IPS DF 6.9 (cell line): ENCODE results near the gene ATF6.
"Not testable (repeated sequence)": the region's sequence is repeated elsewhere in the genome, so short reads cannot be mapped to it uniquely, and the experiment has no call there.

ENCODE experiments used
- DNase-seq: peaks from one replicate; pipeline ENCODE4 v3.0.0-alpha.2; 2013; ENCODE audit warnings: low read depth, low spot score
- H3K27ac ChIP-seq: one replicate; pipeline ENCODE4 v1.5.1; 2013; ENCODE audit warnings: low read length, control low read depth
- H3K27me3 ChIP-seq: 2 replicates; pipeline ENCODE4 v1.6.1; 2013; ENCODE audit warnings: mild to moderate bottlenecking, low read length; ENCODE audit not compliant: control insufficient read depth, insufficient read depth
- H3K36me3 ChIP-seq: 2 replicates; pipeline ENCODE4 v1.6.1; 2013; ENCODE audit warnings: low read length; ENCODE audit not compliant: control insufficient read depth, insufficient read depth
- H3K4me1 ChIP-seq: 2 replicates; pipeline ENCODE4 v1.6.1; 2013; ENCODE audit warnings: low read length; ENCODE audit not compliant: control insufficient read depth, insufficient read depth
- H3K4me3 ChIP-seq: 2 replicates; pipeline ENCODE4 v1.5.1; 2013; ENCODE audit warnings: mild to moderate bottlenecking, low read length
- H3K9me3 ChIP-seq: 2 replicates; pipeline ENCODE4 v1.6.1; 2013; ENCODE audit warnings: low read length, inconsistent platforms; ENCODE audit not compliant: control insufficient read depth, insufficient read depth
- WGBS: extraction: QIAGEN DNeasy Blood & Tissue Kit; methylation state at CpG from one replicate; pipeline ENCODE4 v1.1.7; 2013; ENCODE audit warnings: mixed read lengths, missing lambda C conversion rate; ENCODE audit not compliant: insufficient read length, insufficient coverage; 5-methylcytosine and 5-hydroxymethylcytosine counted together

The ATF6 gene

GRCh38 chr1:161827786-161828185 is 61.7 kb downstream of the ATF6 start:
- no peak overlapping the region for H3K27ac ChIP-seq
- no peaks in the 10 kb centered on the region for H3K9me3 ChIP-seq
- no peaks in the 10 kb centered on the region for H3K36me3 ChIP-seq
- WGBS = no CpG with 5 or more reads among the region's 2 CpGs
- H3K4me3 ChIP-seq = no peak overlapping the region
- H3K4me1 ChIP-seq = no peaks in the 10 kb centered on the region
- no peak for DNase-seq
- no peaks in the 10 kb centered on the region for H3K27me3 ChIP-seq

GRCh38 chr1:161832299-161832907 is 66.3 kb downstream of the ATF6 start:
- H3K27me3 ChIP-seq, H3K4me1 ChIP-seq, H3K27ac ChIP-seq, DNase-seq, H3K9me3 ChIP-seq, H3K36me3 ChIP-seq, H3K4me3 ChIP-seq: not testable (repeated sequence)
- no CpG with 5 or more reads among the region's 10 CpGs for whole genome bisulfite sequencing

GRCh38 chr1:161834967-161835550 is 68.9 kb downstream of the ATF6 start:
- H3K27ac ChIP-seq = no peak overlapping the region
- H3K4me3 ChIP-seq = no peak overlapping the region

GRCh38 chr1:161836018-161836417 is 69.9 kb downstream of the ATF6 start:
- H3K4me1 ChIP-seq = no peaks in the 10 kb centered on the region
- DNase-seq = no peak
- no peak overlapping the region for H3K4me3 ChIP-seq
- H3K27ac ChIP-seq = no peak overlapping the region
- no CpG with 5 or more reads among the region's 5 CpGs for WGBS
- H3K9me3 ChIP-seq = no peaks in the 10 kb centered on the region
- H3K36me3 ChIP-seq = no peaks in the 10 kb centered on the region
- no peaks in the 10 kb centered on the region for H3K27me3 ChIP-seq

More at GRCh38 chr1:161834967-161835550, 68.9 kb downstream of the ATF6 start:
- Histone ChIP-seq H3K27me3 (no peaks in the 10 kb centered on the region), H3K36me3 (no peaks in the 10 kb centered on the region), H3K9me3 (no peaks in the 10 kb centered on the region), H3K4me1 (no peaks in the 10 kb centered on the region)
- DNase-seq = no peak
- no CpG with 5 or more reads among the region's 2 CpGs for WGBS

- no peak for DNase-seq
- WGBS = no CpG with 5 or more reads among the region's 3 CpGs
- Histone ChIP-seq H3K4me1 (no peaks in the 10 kb centered on the region), H3K27me3 (no peaks in the 10 kb centered on the region), H3K4me3 (no peak overlapping the region), H3K9me3 (no peaks in the 10 kb centered on the region), H3K36me3 (no peaks in the 10 kb centered on the region), H3K27ac (no peak overlapping the region)
These were observed 72.2 kb downstream of the ATF6 start for GRCh38 chr1:161838362-161838761.

GRCh38 chr1:161838885-161839284 is 72.8 kb downstream of the ATF6 start:
- H3K9me3 ChIP-seq = no peaks in the 10 kb centered on the region
- H3K27me3 ChIP-seq = no peaks in the 10 kb centered on the region
- no peaks in the 10 kb centered on the region for H3K4me1 ChIP-seq
- H3K36me3 ChIP-seq = no peaks in the 10 kb centered on the region
- no peak overlapping the region for H3K4me3 ChIP-seq
- DNase-seq = no peak
- no peak overlapping the region for H3K27ac ChIP-seq

GRCh38 chr1:161839591-161839990 is 73.5 kb downstream of the ATF6 start:
- no peaks in the 10 kb centered on the region for H3K9me3 ChIP-seq
- no peak for DNase-seq
- H3K27ac ChIP-seq = no peak overlapping the region
- H3K4me3 ChIP-seq = no peak overlapping the region
- H3K4me1 ChIP-seq = no peaks in the 10 kb centered on the region
- WGBS = no CpG with 5 or more reads among the region's 2 CpGs
- no peaks in the 10 kb centered on the region for H3K27me3 ChIP-seq
- no peaks in the 10 kb centered on the region for H3K36me3 ChIP-seq

GRCh38 chr1:161840363-161840762 is 74.2 kb downstream of the ATF6 start:
- no peaks in the 10 kb centered on the region for H3K9me3 ChIP-seq
- WGBS = no CpG with 5 or more reads among the region's 1 CpG
- DNase-seq = no peak
- H3K27ac ChIP-seq = no peak overlapping the region
- H3K4me3 ChIP-seq = no peak overlapping the region
- H3K27me3 ChIP-seq = no peaks in the 10 kb centered on the region
- H3K4me1 ChIP-seq = no peaks in the 10 kb centered on the region
- no peaks in the 10 kb centered on the region for H3K36me3 ChIP-seq

GRCh38 chr1:161843156-161843555 is 77.0 kb downstream of the ATF6 start:
- Histone ChIP-seq H3K27me3 (no peaks in the 10 kb centered on the region), H3K4me3 (no peak overlapping the region), H3K4me1 (no peaks in the 10 kb centered on the region), H3K27ac (no peak overlapping the region), H3K36me3 (no peaks in the 10 kb centered on the region), H3K9me3 (no peaks in the 10 kb centered on the region)
- DNase-seq = no peak
- WGBS = no CpG with 5 or more reads among the region's 1 CpG

GRCh38 chr1:161844696-161845095 is 78.6 kb downstream of the ATF6 start:
- Histone ChIP-seq H3K27ac (no peak overlapping the region), H3K27me3 (no peaks in the 10 kb centered on the region), H3K9me3 (no peaks in the 10 kb centered on the region), H3K4me3 (no peak overlapping the region), H3K36me3 (no peaks in the 10 kb centered on the region), H3K4me1 (no peaks in the 10 kb centered on the region)
- DNase-seq = no peak

GRCh38 chr1:161848676-161849075 is 82.6 kb downstream of the ATF6 start:
- WGBS = no CpG with 5 or more reads among the region's 1 CpG
- DNase-seq = no peak
- Histone ChIP-seq H3K36me3 (no peaks in the 10 kb centered on the region), H3K4me3 (no peak overlapping the region), H3K27me3 (no peaks in the 10 kb centered on the region), H3K9me3 (no peaks in the 10 kb centered on the region), H3K27ac (no peak overlapping the region), H3K4me1 (no peaks in the 10 kb centered on the region)
